Measurements from ENCODE around the gene PTMS. TPM values are rescaled to one million over a fixed set of nuclear protein-coding genes. Genes with fewer than 3 reads are reported as not detected.

The PTMS gene
- total RNA-seq, 2 experiments from 2014 or later, result 36.2 to 43.5 TPM

DNA sequence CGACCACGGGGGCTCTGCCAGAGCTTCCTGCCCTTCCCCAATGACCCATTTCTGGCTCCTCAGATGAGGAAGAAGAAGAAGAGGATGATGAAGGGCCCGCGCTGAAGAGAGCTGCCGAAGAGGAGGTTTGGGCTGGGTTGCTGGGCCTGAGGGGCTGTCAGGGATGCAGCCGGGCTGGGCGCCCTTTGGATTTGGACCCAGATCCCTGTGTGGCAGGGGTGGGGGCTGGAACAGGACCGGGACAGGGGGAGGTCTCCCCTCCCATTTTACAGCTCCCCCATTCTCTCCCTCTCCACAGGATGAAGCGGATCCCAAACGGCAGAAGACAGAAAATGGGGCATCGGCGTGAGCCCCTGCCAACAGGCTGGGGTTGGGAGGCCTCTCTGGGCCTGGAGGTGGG is 3.9 kb downstream of the PTMS start:
- Mint-ChIP-seq H3K27me3 (peaks cover 22% of the 10 kb centered on the region), H3K36me3 (peaks cover 16% of the 10 kb centered on the region), H3K9me3 (no peaks in the 10 kb centered on the region), H3K4me3 (no peak overlapping the region), H3K4me1 (peaks cover 54% of the 10 kb centered on the region), H3K27ac (no peak overlapping the region)
- DNase-seq (no peak), ATAC-seq (ENCODE audit: low read depth) (no peak)
- POLR2A ChIA-PET, result interaction anchor here (1.0 to 2.2 kb wide), 2 partner anchors 18 to 81 kb away, joined by 5 to 8 read pairs; partner anchors contain the start of genes MLF2 and ZNF384

- H3K9me3 Mint-ChIP-seq, result no peaks in the 10 kb centered on the region
- DNase-seq (no peak), ATAC-seq (ENCODE audit: low read depth) (no peak)
- peak overlapping the region; percentile 22 for H3K4me3 Mint-ChIP-seq
- H3K27me3 Mint-ChIP-seq, result peaks cover 17% of the 10 kb centered on the region
- H3K4me1 Mint-ChIP-seq, result peaks cover 53% of the 10 kb centered on the region
- peaks cover 20% of the 10 kb centered on the region for H3K36me3 Mint-ChIP-seq
- peak overlapping the region; percentile 68 for H3K27ac Mint-ChIP-seq
- POLR2A ChIA-PET, result interaction anchor here (1.0 to 2.2 kb wide), 3 partner anchors 18 to 81 kb away, joined by 5 to 9 read pairs (median 8); partner anchors contain the start of genes COPS7A, MLF2 and ZNF384
These were observed 4.4 kb downstream of the PTMS start for GRCh38 chr12:6770600-6770999.

DNA sequence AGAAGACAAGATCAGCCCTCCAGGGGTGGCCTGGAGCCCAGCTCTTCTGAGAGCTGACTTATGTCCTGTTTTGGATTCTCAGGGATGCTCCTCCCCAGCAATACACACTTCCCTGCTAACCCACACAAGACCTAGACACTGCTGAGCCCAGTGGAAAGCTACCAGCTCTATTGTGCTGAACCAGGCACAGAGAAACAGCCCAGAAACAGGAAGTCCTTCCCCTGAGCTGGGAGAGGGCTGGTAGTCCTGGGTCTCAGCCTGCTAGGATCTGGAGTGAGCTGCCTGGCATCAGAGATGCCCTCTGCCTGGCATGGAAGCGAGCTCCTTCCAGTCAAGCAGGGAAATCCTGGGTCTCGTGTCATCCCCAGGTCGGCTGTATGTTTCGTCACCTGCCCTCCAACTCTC is 4.9 kb downstream of the PTMS start:
- Mint-ChIP-seq H3K4me3 (peak overlapping the region; percentile 22), H3K4me1 (peaks cover 51% of the 10 kb centered on the region), H3K9me3 (no peaks in the 10 kb centered on the region), H3K27ac (peak overlapping the region; percentile 98), H3K36me3 (peaks cover 22% of the 10 kb centered on the region), H3K27me3 (peaks cover 12% of the 10 kb centered on the region)
- no peak for ATAC-seq (ENCODE audit: low read depth)
- POLR2A ChIA-PET, result interaction anchor here (0.6 to 2.2 kb wide), 5 partner anchors 19 to 157 kb away, joined by 3 to 9 read pairs (median 5); partner anchors contain the start of genes COPS7A, MLF2 and ZNF384
- DNase-seq, result no peak

DNA sequence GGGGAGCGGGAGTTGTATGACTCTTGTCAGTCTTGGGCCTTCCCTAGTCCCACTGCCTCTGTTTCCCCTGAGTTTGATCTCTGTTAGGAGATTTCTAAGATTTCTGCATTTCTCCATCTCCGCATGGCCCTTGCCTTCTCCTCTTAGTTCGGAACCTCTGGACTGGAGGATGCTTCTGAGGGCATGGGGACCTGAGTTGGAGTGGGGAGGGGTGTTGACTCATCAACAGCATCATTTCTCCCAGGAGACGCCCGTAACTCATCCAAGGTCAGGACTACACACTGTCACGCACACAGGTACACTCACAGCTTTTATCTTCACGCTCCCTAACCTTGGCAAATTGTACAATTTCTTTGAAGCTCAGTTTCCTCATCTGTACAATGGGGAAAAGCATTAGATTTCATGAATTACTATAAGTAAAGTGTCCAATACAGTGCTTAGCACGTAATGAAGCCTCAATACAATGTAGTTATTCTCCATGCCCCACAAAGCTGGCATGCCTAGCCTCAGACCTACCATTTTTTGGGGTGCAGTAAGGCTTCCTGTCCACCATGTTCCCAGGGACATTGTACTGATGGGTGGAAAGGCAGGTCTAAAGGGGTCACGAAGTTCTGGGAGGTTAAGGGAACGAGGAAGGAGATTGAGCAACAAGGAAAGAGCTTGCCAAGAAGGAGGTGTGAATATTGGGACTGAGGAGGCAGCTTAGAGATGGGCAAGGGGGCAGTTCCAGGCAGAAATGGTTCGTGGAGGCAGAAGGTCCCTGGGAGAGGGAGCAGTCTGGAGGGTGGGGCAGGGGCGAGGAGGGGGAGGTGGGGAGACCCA is 5.6 kb downstream of the PTMS start:
- peaks cover 56% of the 10 kb centered on the region for H3K4me1 Mint-ChIP-seq
- peak overlapping the region; percentile 88 for H3K4me3 Mint-ChIP-seq
- peak overlapping the region; percentile 98 for H3K27ac Mint-ChIP-seq
- peaks cover 24% of the 10 kb centered on the region for H3K36me3 Mint-ChIP-seq
- peaks cover 12% of the 10 kb centered on the region for H3K27me3 Mint-ChIP-seq
- ATAC-seq (ENCODE audit: low read depth) (no peak), DNase-seq (no peak)
- H3K9me3 Mint-ChIP-seq, result no peaks in the 10 kb centered on the region
- POLR2A ChIA-PET, result interaction anchor here (0.6 to 2.2 kb wide), 7 partner anchors 10 to 163 kb away, joined by 3 to 9 read pairs (median 3); partner anchors contain the start of genes COPS7A, MLF2 and ZNF384

DNA sequence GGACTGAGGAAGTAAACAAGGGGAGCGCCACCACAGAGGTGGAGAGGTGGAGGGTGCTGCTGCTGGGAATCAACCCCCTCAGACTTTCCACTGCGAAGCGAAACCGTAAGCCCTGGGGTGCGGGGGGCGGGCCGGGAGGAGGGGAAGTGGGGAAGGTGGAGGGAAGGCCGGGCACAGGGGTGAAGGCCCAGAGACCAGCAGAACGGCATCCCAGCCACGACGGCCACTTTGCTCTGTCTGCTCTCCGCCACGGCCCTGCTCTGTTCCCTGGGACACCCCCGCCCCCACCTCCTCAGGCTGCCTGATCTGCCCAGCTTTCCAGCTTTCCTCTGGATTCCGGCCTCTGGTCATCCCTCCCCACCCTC is 6.2 kb downstream of the PTMS start, which contains the start of gene LAG3:
LAG3 (plus strand) TSS at position 190 of the 365 bp plus-strand sequence. CDS start 333 bp downstream, outside the sequence.
- Mint-ChIP-seq H3K27me3 (peaks cover 9% of the 10 kb centered on the region), H3K36me3 (peaks cover 26% of the 10 kb centered on the region), H3K4me1 (peaks cover 56% of the 10 kb centered on the region), H3K27ac (peak within 1 kb of the TSS; percentile 98), H3K4me3 (peak within 1 kb of the TSS; percentile 88), H3K9me3 (no peaks in the 10 kb centered on the region)
- POLR2A ChIA-PET, result interaction anchor here (0.6 to 5.2 kb wide), 9 partner anchors 11 to 183 kb away, joined by 3 to 43 read pairs (median 7); partner anchors contain the start of genes CDCA3, COPS7A, MLF2 and USP5
- peak; percentile 35 for ATAC-seq (ENCODE audit: low read depth)
- peak; percentile 59 for DNase-seq

- Mint-ChIP-seq H3K36me3 (peaks cover 26% of the 10 kb centered on the region), H3K27me3 (peaks cover 6% of the 10 kb centered on the region), H3K4me1 (peaks cover 52% of the 10 kb centered on the region), H3K27ac (peak overlapping the region; percentile 87), H3K9me3 (no peaks in the 10 kb centered on the region), H3K4me3 (peak overlapping the region; percentile 88)
- POLR2A ChIA-PET, result interaction anchor here (0.6 to 5.2 kb wide), 7 partner anchors 7 to 183 kb away, joined by 3 to 43 read pairs (median 5); partner anchors contain the start of genes CDCA3, COPS7A, MLF2 and PTMS
- ATAC-seq (ENCODE audit: low read depth), result no peak
- no peak for DNase-seq
These were observed 6.8 kb downstream of the PTMS start for GRCh38 chr12:6772726-6773589.

GRCh38 chr12:6773590-6774351 is 7.6 kb downstream of the PTMS start:
- Mint-ChIP-seq H3K36me3 (peaks cover 32% of the 10 kb centered on the region), H3K27me3 (peaks cover 6% of the 10 kb centered on the region), H3K9me3 (no peaks in the 10 kb centered on the region), H3K27ac (peak overlapping the region; percentile 95), H3K4me1 (peaks cover 52% of the 10 kb centered on the region), H3K4me3 (peak overlapping the region; percentile 88)
- POLR2A ChIA-PET, result interaction anchor here (1.1 to 5.2 kb wide), 10 partner anchors 8 to 170 kb away, joined by 3 to 43 read pairs (median 6); partner anchors contain the start of genes CDCA3, COPS7A, MLF2 and PTMS
- peak; percentile 67 for DNase-seq
- ATAC-seq (ENCODE audit: low read depth), result peak; percentile 11

DNA sequence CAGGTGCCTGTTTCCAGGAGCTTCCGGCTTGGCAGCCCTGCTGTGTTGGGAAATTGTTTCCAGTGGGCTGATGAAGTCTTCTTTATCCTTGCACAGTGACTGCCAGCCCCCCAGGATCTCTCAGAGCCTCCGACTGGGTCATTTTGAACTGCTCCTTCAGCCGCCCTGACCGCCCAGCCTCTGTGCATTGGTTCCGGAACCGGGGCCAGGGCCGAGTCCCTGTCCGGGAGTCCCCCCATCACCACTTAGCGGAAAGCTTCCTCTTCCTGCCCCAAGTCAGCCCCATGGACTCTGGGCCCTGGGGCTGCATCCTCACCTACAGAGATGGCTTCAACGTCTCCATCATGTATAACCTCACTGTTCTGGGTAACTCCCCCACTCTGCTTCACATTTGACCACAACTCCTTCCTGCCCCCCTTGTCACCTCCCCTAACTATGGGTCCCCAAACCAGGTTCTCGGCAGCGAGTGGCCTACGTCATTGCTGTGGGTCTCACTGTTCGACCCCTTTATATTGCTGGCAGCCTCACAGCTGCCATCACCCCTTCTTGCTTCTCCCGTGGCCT is 8.4 kb downstream of the PTMS start:
- peaks cover 33% of the 10 kb centered on the region for H3K36me3 Mint-ChIP-seq
- POLR2A ChIA-PET, result interaction anchor here (1.0 to 5.2 kb wide), 11 partner anchors 9 to 171 kb away, joined by 3 to 43 read pairs (median 6); partner anchors contain the start of genes CDCA3, COPS7A, MLF2 and PTMS
- DNase-seq, result peak; percentile 62
- peaks cover 3% of the 10 kb centered on the region for H3K27me3 Mint-ChIP-seq
- peak overlapping the region; percentile 95 for H3K27ac Mint-ChIP-seq
- peaks cover 53% of the 10 kb centered on the region for H3K4me1 Mint-ChIP-seq
- peak overlapping the region; percentile 88 for H3K4me3 Mint-ChIP-seq
- H3K9me3 Mint-ChIP-seq, result no peaks in the 10 kb centered on the region
- peak; percentile 57 for ATAC-seq (ENCODE audit: low read depth)

DNA sequence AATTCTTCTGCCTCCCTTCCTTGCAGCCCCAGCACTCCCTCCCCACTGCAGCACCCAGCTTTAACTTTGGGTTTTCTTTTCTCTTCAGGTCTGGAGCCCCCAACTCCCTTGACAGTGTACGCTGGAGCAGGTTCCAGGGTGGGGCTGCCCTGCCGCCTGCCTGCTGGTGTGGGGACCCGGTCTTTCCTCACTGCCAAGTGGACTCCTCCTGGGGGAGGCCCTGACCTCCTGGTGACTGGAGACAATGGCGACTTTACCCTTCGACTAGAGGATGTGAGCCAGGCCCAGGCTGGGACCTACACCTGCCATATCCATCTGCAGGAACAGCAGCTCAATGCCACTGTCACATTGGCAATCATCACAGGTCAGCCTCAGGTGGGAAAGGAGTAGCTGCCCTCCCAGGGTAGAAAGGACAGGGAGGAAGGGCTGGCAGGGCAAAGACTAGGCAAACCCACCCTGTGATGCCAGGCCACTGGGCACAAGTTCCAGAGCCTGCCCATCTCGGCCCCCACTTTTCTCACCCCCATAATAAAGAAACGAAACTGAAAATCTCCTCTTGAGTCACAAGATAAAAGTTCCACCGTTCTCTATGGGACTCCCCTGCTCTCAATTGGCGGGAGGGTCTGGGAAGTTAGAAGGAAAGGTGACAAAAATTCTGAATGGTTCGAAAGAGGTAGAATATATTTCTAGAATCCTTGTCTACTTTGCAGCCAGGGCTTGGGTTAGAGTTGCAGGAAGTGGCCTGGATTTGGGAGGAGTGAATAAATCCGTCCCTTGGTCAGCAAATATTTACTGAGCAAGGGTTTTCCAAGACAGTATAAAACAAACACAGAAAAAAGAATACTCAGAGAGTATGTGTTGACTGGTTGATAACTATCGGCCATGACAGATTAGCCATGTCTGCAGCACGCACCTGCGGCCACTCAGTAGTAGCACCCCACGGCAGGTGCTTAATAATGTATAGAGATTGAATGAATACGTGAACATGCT is 9.3 kb downstream of the PTMS start:
- H3K9me3 Mint-ChIP-seq, result no peaks in the 10 kb centered on the region
- no peaks in the 10 kb centered on the region for H3K27me3 Mint-ChIP-seq
- H3K36me3 Mint-ChIP-seq, result peaks cover 31% of the 10 kb centered on the region
- POLR2A ChIA-PET, result interaction anchor here (1.0 to 5.2 kb wide), 9 partner anchors 10 to 87 kb away, joined by 3 to 43 read pairs (median 7); partner anchors contain the start of genes CDCA3, COPS7A, MLF2 and PTMS
- peak overlapping the region; percentile 88 for H3K4me3 Mint-ChIP-seq
- ATAC-seq (ENCODE audit: low read depth), result no peak
- peak overlapping the region; percentile 95 for H3K27ac Mint-ChIP-seq
- no peak for DNase-seq
- H3K4me1 Mint-ChIP-seq, result peaks cover 59% of the 10 kb centered on the region

DNA sequence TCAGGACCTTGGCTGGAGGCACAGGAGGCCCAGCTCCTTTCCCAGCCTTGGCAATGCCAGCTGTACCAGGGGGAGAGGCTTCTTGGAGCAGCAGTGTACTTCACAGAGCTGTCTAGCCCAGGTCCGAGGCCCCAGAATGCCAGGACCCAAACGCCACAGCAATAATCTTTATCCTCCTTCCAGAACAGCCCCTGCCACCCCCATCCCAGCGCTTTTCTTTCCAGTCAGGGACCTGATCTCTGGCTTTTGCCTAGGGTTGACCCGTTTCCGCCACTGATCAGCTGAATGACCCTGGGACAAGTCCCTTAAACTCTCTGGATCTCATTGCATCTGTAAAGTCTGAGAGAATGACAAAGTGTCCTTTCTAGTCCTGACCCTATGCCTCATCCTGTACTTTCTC is 11.2 kb downstream of the PTMS start:
- Mint-ChIP-seq H3K27me3 (no peaks in the 10 kb centered on the region), H3K27ac (no peak overlapping the region), H3K36me3 (peaks cover 26% of the 10 kb centered on the region), H3K4me3 (no peak overlapping the region), H3K9me3 (no peaks in the 10 kb centered on the region), H3K4me1 (peaks cover 46% of the 10 kb centered on the region)
- POLR2A ChIA-PET, result interaction anchor here (0.6 to 5.2 kb wide), 2 partner anchors 24 to 172 kb away, joined by 3 to 43 read pairs; partner anchors contain the start of gene MLF2
- no peak for ATAC-seq (ENCODE audit: low read depth)
- no peak for DNase-seq

- H3K9me3 Mint-ChIP-seq, result no peaks in the 10 kb centered on the region
- H3K27ac Mint-ChIP-seq, result peak overlapping the region; percentile 95
- H3K27me3 Mint-ChIP-seq, result no peaks in the 10 kb centered on the region
- peaks cover 42% of the 10 kb centered on the region for H3K4me1 Mint-ChIP-seq
- no peak for ATAC-seq (ENCODE audit: low read depth)
- DNase-seq, result no peak
- H3K4me3 Mint-ChIP-seq, result peak overlapping the region; percentile 90
- POLR2A ChIA-PET, result interaction anchor here (0.7 to 1.5 kb wide), 8 partner anchors 12 to 183 kb away, joined by 3 to 14 read pairs (median 4); partner anchors contain the start of genes MLF2 and PTMS
- H3K36me3 Mint-ChIP-seq, result peaks cover 26% of the 10 kb centered on the region
These were observed 12.0 kb downstream of the PTMS start for GRCh38 chr12:6778217-6778573.

Data from activated naive CD8-positive, alpha-beta T cell treated with anti-CD3 and anti-CD28 coated beads, Interleukin-2, amount 10 ng/mL, durations not matched to agents 7 days and 5 days (primary cell).